Memory B cell (primary cell): ENCODE measurements around the gene NUDC.
"Not testable (repeated sequence)": the region's sequence is repeated elsewhere in the genome, so short reads cannot be mapped to it uniquely, and the experiment has no call there.

Experiments
- ATAC-seq: fragments of 150-1000 bp; cut with Tn5 transposase; 2 replicates; pipeline ENCODE4 v1.10.0; 2021; ENCODE audit warnings: low read depth, mild to moderate bottlenecking, moderate library complexity
- DNase-seq, 2 donors: peaks; one replicate each; pipeline ENCODE4 v3.0.0; 2022; ENCODE audit warnings: low spot score in 2 of 2
- H3K27ac Mint-ChIP-seq: one replicate; pipeline ENCODE4 v1.8.0; 2022; ENCODE audit warnings: mild to moderate bottlenecking, moderate library complexity, mixed read lengths
- H3K27me3 Mint-ChIP-seq: one replicate; pipeline ENCODE4 v1.8.0; 2022; ENCODE audit warnings: mixed read lengths
- H3K36me3 Mint-ChIP-seq: one replicate; pipeline ENCODE4 v1.8.0; 2022; ENCODE audit warnings: mild to moderate bottlenecking, mixed read lengths
- H3K4me1 Mint-ChIP-seq: one replicate; pipeline ENCODE4 v1.8.0; 2022; ENCODE audit warnings: mixed read lengths
- H3K4me3 Mint-ChIP-seq: one replicate; pipeline ENCODE4 v1.8.0; 2022; ENCODE audit warnings: mild to moderate bottlenecking, moderate library complexity, mixed read lengths
- H3K9me3 Mint-ChIP-seq: one replicate; pipeline ENCODE4 v1.8.0; 2022; ENCODE audit warnings: mixed read lengths

Gene NUDC

DNA sequence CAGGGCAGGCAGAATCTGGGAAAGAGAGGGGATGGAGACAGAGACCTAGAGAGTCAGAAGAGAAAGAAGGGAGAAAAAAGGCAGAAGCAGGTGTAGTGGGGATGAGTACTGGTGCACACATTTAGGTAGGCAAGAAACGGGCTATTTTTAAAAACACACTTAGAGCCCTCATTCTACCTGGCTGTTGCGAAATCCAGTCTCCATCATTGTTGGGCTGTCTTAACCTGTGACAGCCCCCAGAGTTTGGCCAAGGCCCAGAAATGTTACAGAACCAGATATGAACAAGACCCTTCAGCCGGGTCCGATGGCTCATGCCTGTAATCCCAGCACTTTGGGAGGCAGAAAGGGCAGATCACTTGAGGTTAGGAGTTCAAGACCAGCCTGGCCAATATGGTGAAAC is 51.3 kb downstream of the NUDC start:
- H3K9me3 Mint-ChIP-seq = no peaks in the 10 kb centered on the region
- ATAC-seq (no peak), DNase-seq (no peak)
- no peak overlapping the region for H3K4me3 Mint-ChIP-seq
- H3K36me3 Mint-ChIP-seq = no peaks in the 10 kb centered on the region
- no peaks in the 10 kb centered on the region for H3K4me1 Mint-ChIP-seq
- H3K27ac Mint-ChIP-seq = no peak overlapping the region
- peaks cover 17% of the 10 kb centered on the region for H3K27me3 Mint-ChIP-seq

DNA sequence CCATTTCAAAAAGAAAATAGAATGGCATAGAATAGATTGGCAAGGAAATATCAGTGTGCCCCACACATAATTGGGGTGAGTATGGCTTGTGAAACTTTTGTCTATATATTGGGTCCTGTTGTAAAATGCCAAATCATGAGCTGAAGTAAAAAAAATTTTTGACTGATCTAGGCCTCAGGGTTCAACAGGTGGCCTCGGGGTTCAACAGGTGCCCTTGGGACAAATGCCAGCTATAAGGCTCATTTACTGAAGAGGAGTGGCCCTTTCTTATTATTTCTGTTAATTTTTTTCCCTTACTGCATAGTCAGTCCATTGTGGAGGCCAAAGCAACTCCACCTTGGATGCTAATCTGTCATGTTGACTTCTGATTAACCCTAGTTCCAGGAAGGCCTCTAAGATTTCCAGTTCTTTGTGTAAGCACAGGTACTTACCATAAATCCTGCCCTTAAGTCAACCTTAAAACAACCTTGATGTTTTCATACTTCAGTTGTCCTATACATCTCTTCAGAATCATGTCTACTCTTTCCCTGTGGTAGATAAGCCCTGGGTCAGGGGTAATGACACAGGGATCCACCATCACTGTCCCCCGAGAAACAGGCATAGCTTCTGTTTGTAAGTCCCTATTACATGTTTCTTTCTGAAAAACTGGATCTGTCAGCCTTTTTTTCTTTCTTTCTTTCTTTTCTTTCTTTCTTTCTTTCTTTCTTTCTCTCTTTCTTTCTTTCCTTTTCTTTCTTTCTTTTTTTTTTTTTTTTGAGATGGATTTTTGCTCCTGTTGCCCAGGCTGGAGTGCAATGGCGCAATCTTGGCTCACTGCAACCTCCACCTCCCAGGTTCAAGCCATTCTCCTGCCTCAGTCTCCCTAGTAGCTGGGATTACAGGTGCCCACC is 55.3 kb downstream of the NUDC start:
- no peaks in the 10 kb centered on the region for H3K4me1 Mint-ChIP-seq
- H3K27ac Mint-ChIP-seq = no peak overlapping the region
- no peaks in the 10 kb centered on the region for H3K36me3 Mint-ChIP-seq
- H3K27me3 Mint-ChIP-seq = peaks cover 12% of the 10 kb centered on the region
- no peak for ATAC-seq
- no peak for DNase-seq
- H3K9me3 Mint-ChIP-seq = no peaks in the 10 kb centered on the region
- no peak overlapping the region for H3K4me3 Mint-ChIP-seq

DNA sequence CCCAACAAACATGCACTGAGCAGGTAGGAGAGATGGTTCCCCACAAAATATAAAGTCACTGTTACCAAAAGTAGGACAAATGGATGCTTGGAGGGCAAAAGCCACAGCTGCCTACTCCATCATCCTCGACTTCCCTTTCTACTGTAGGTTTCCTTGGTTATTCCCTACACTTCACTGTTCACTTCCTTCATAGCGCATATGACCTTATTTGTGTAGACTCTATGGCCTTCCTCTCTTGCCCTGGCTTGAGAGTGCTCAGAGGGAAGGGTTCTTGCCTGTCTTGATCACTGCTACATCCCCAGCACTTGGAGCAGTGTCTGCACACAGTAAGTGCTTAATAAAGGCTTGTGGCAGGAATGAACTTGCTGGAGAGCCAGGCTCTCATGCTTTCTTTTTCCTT is 57.4 kb downstream of the NUDC start:
- Mint-ChIP-seq H3K27ac (no peak overlapping the region), H3K4me1 (no peaks in the 10 kb centered on the region), H3K9me3 (no peaks in the 10 kb centered on the region), H3K36me3 (no peaks in the 10 kb centered on the region), H3K4me3 (no peak overlapping the region), H3K27me3 (peaks cover 12% of the 10 kb centered on the region)
- no peak for DNase-seq
- no peak for ATAC-seq

DNA sequence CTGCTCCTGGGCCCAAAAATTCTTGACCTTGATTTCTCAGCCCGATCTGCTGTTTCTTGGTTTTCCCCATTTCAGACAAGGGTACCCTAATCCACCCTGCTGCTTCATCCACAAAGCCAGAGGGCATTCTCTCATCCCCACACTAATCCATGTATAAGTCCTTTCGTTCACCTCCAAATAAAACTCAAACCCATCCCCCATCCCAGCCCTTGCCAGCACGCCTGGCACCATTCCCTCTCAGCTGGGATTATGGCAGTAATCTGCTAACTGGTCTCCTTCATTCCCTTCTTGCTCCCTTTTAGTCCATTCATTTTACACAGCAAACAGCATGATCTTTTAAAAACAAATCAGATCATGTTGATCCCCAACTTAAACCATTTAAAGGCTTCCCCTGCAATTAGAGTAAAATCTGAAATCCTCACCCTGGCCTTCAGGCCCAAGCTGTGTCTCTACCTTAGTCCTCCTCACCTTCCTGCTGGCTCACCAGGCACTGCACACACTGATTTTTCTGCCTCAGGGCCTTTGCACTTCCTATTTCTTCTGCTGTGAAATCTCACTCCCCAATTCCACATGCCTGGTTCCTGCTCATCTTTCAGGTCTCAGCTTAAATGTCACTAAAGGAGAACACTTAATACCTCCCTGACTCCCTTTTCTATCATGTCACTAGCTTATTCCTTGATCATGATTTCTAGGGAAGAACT is 59.8 kb downstream of the NUDC start:
- peaks cover 10% of the 10 kb centered on the region for H3K27me3 Mint-ChIP-seq
- no peak for DNase-seq
- H3K9me3 Mint-ChIP-seq = no peaks in the 10 kb centered on the region
- H3K4me1 Mint-ChIP-seq = no peaks in the 10 kb centered on the region
- H3K36me3 Mint-ChIP-seq = no peaks in the 10 kb centered on the region
- H3K27ac Mint-ChIP-seq = no peak overlapping the region
- ATAC-seq = no peak
- H3K4me3 Mint-ChIP-seq = no peak overlapping the region

DNA sequence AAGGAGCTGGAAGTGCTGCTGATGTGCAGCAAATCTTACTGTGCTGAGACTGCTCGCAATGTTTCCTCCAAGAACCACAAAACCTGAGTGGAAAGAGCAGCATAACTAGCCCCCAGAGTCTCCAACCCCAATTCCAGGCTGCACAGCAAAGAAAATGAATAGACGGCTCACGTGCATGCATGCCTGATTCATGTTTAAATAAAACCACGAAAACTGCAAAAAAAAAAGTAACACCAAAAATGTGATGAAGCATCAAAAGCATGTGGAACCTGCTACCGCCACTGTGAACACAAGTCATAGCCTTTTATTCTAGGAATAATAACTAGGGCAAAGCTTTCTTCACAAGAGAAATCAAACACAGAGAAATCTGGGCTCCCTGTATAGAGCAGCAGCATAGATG is 62.3 kb downstream of the NUDC start:
- Mint-ChIP-seq H3K27me3 (peaks cover 9% of the 10 kb centered on the region), H3K36me3 (no peaks in the 10 kb centered on the region), H3K27ac (no peak overlapping the region), H3K4me3 (no peak overlapping the region), H3K9me3 (no peaks in the 10 kb centered on the region), H3K4me1 (no peaks in the 10 kb centered on the region)
- ATAC-seq (no peak), DNase-seq (no peak)

DNA sequence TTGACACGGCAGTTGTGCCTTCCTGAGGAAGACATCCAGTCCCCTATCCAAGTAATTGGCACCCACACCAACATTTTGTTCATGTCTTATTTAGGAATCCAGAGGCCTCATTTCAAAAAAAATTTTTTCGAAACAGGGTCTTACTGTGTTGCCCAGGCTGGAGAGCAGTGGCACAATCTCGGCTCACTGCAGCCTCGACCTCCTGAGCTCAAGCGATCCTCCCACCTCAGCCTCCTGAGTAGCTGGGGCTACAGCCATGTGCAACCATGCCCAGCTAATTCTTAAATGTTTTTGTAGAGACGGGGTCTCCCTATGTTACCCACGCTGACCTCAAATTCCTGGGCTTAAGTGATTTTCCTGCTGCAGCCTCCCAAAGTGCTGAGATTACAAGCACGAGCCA is 62.7 kb downstream of the NUDC start:
- ATAC-seq = no peak
- DNase-seq = no peak
- Mint-ChIP-seq H3K27ac (no peak overlapping the region), H3K4me1 (no peaks in the 10 kb centered on the region), H3K27me3 (peaks cover 7% of the 10 kb centered on the region), H3K4me3 (no peak overlapping the region), H3K9me3 (no peaks in the 10 kb centered on the region), H3K36me3 (no peaks in the 10 kb centered on the region)

DNA sequence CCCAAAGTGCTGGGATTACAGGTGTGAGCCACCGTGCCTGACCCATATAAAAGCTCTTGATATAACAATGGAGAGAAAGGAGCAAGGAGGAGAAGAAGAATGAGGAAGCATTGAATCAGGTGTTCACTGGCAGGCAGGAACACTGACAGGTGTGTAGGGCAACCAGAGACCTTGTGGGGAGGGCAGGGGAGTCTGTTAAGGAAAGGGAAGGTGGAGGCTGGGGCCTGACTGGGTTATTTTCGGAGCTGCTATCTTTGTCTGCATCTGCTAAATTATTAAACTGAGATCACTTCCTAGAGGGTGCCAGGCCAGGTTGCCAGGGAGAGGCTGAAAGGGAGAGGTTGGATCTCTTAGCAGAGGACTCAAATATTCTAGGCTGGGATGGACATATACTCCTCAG is 65.1 kb downstream of the NUDC start:
- peaks cover 3% of the 10 kb centered on the region for H3K4me1 Mint-ChIP-seq
- no peak for ATAC-seq
- no peaks in the 10 kb centered on the region for H3K36me3 Mint-ChIP-seq
- no peak overlapping the region for H3K27ac Mint-ChIP-seq
- peaks cover 11% of the 10 kb centered on the region for H3K27me3 Mint-ChIP-seq
- H3K9me3 Mint-ChIP-seq = no peaks in the 10 kb centered on the region
- no peak for DNase-seq
- H3K4me3 Mint-ChIP-seq = no peak overlapping the region

DNA sequence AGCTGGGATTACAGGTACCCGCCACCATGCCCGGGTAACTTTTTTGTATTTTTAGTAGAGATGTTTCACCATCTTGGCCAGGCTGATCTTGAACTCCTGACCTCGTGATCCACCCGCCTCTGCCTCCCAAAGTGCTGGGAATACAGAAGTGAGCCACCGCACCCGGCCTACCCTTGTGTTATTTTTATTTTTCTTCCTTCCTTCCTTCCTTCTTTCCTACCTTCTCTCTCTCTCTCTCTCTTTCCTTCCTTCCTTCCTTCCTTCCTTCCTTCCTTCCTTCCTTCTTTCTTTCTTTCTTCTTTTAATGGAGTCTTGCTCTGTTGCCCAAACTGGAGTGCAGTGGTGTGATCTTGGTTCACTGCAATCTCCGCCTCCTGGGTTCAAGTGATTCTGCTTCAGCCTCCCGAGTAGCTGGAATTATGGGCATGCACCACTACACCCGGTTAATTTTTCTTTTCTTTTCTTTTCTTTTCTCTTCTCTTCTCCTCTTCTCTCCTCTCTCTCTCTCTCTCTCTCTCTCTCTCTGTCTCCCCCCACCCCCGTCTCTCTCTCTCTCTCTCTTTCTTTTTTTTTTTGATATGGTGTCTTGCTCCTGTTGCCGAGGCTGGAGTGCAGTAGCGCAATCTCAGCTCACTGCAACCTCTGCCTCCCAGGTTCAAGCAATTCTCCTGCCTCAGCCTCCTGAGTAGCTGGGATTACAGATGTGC is 68.0 kb downstream of the NUDC start:
- not testable (repeated sequence) for DNase-seq, H3K27ac Mint-ChIP-seq, H3K4me1 Mint-ChIP-seq, H3K36me3 Mint-ChIP-seq, H3K9me3 Mint-ChIP-seq, ATAC-seq, H3K4me3 Mint-ChIP-seq
- peaks cover 18% of the 10 kb centered on the region for H3K27me3 Mint-ChIP-seq

DNA sequence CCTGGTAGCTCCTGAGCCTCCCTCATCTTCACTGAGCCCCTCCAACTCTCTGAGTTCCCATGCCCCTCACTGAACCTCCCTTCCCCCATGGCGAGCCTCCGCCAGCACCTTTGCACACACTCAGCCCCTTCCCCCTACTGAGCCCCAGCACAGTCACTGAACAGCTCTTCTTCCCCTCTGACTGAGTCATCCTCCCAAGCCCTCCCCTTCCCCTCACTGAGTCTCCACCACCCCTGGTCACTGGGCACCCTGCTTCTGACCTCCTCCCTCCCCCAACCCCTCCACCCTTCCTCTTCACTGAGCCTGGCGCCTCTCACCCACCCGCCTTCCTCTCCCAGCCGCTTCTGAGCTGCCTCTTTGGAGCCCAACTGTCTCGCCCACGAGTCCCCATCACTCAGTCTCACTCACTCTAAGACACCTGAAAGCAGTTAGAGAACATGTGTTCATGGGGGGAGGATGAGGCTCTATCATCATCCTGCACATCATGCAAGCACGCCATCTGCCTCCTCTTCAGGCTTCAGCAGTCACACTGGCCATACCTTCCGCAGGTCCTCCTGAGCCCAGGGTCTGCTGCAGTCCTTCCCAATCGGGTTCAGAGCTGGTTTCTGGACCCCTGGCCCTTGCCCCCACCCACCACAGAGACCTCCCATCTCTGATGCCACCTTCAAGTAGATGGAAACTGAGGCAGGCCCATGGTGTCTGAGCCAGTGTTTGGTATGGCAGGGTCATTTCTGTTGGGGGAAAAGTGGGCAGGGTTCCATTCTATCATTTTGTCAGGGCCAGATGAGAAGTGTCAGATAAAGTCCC is 70.0 kb downstream of the NUDC start:
- Mint-ChIP-seq H3K9me3 (no peaks in the 10 kb centered on the region), H3K27me3 (peaks cover 20% of the 10 kb centered on the region), H3K4me3 (no peak overlapping the region), H3K36me3 (no peaks in the 10 kb centered on the region), H3K4me1 (peaks cover 9% of the 10 kb centered on the region), H3K27ac (no peak overlapping the region)
- ATAC-seq (no peak), DNase-seq (no peak)

DNA sequence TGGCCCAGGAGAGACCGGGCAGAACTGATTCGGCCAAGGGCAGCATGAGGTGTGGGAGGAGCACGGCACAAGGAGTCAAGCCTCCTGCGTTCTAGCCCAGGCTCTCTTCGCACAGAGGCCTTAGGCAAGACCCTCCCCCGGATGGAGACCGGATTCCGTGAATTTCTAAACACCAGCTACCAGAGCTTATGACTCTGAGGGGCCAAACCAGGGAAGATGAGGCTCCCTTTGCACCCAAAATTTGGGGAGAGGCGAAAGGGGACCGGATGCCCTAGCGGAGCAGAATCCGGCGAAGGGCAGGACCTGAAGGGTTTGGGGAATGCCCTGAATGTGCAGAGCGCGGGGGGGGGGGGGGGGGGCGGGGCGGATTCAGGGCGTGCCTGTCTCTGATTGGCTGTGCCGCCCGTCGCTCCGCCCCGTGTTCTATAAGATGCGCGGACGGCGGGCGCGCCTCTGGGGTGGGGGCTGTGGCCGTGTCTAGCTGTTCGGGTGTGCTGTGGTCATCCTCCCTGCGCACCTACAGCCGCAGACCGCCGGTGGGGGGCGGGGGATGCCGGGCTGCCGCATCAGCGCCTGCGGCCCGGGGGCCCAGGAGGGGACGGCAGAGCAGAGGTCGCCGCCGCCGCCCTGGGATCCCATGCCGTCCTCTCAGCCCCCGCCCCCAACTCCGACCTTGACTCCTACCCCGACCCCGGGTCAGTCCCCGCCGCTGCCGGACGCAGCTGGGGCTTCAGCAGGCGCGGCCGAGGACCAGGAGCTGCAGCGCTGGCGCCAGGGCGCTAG is 71.9 kb downstream of the NUDC start, which contains the start of gene TRNP1:
Gene TRNP1 (plus strand): TSS at position 456 of the 783 bp plus-strand sequence. CDS start 95 bp downstream, at position 551.
- Mint-ChIP-seq H3K4me3 (peak within 1 kb of the TSS; percentile 79), H3K27me3 (peaks cover 20% of the 10 kb centered on the region), H3K27ac (peak within 1 kb of the TSS; percentile 35), H3K36me3 (no peaks in the 10 kb centered on the region), H3K9me3 (no peaks in the 10 kb centered on the region), H3K4me1 (peaks cover 15% of the 10 kb centered on the region)
- peak; percentile 44 to 67 for DNase-seq
- peak; percentile 67 for ATAC-seq

DNA sequence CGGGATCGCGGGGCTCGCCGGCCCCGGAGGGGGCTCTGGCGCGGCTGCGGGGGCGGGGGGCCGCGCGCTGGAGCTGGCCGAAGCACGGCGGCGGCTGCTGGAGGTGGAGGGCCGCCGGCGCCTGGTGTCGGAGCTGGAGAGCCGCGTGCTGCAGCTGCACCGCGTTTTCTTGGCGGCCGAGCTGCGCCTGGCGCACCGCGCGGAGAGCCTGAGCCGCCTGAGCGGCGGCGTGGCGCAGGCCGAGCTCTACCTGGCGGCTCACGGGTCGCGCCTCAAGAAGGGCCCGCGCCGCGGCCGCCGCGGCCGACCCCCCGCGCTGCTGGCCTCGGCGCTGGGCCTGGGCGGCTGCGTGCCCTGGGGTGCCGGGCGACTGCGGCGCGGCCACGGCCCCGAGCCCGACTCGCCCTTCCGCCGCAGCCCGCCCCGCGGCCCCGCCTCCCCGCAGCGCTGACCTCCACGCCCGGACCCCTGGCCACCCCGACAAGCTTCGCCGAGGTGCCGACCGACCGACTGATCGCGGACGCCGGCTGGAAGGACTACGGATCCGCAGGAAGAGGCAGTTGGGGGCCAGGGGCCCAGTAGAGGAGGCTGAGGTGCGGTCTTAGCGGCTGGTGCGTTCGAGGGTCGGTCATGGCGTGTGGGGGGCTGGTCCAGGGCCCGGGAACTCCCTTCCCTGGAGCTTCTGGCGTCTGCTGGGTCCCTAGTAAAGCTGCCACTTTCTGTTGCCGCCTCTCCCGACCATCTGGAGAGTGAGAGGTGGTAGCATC is 72.7 kb downstream of the NUDC start:
- peak in 1 of 2 donors; percentile 32 for DNase-seq
- ATAC-seq = peak; percentile 52

DNA sequence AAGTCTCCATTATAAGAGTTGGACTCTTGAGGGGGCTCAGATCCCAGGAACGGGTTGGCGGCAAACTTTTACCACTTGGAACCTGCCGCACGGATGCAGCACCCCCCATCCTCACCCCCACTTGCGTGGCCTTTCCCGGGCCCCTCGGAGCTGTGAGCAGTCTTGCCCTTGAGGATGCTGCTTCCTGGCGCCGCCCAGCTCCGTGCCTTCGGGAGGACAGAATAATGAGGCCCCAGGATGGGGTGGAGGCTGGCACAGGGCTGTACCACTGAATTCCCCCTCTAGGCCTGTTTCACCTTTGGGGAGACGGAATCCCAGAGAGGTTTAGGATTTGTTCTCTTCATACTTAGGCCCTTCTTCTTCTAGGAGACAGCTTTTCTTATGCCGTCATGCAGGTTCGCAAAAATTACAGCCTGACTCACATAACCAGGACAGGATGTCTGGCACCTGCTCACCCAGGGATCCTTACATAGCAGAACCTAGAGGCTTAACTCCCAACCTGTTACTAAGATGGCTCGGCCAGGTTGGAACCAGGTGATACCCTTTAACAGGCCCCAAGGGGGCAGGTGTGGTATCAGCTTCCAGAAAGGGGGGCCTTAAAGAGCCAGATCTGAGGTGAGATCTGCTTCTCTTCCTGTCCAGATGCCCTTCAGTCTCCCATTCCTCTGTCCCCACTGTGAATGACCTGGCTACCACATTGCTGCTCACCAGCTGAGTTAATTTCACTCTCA is 73.4 kb downstream of the NUDC start:
- H3K27ac Mint-ChIP-seq = no peak overlapping the region
- H3K27me3 Mint-ChIP-seq = peaks cover 16% of the 10 kb centered on the region
- H3K4me3 Mint-ChIP-seq = peak overlapping the region; percentile 72
- DNase-seq (no peak), ATAC-seq (no peak)
- no peaks in the 10 kb centered on the region for H3K36me3 Mint-ChIP-seq
- H3K9me3 Mint-ChIP-seq = no peaks in the 10 kb centered on the region
- H3K4me1 Mint-ChIP-seq = peaks cover 15% of the 10 kb centered on the region

More for the DNA sequence above, 72.7 kb downstream of the NUDC start:
- no peak overlapping the region for H3K27ac Mint-ChIP-seq
- H3K27me3 Mint-ChIP-seq = peaks cover 20% of the 10 kb centered on the region
- peak overlapping the region; percentile 79 for H3K4me3 Mint-ChIP-seq
- H3K36me3 Mint-ChIP-seq = no peaks in the 10 kb centered on the region
- no peaks in the 10 kb centered on the region for H3K9me3 Mint-ChIP-seq
- H3K4me1 Mint-ChIP-seq = peaks cover 15% of the 10 kb centered on the region
